Stimulated activated CD4-positive, alpha-beta T cell treated with anti-CD3 and anti-CD28 coated beads, Interleukin-4, amount 100 ng/mL, for 48 hours (primary cell): ENCODE results near the gene UVRAG.
"Not testable (repeated sequence)": the region's sequence is repeated elsewhere in the genome, so short reads cannot be mapped to it uniquely, and the experiment has no call there.

ENCODE experiments used
- DNase-seq, 2 donors: peaks; one replicate each; pipeline ENCODE4 v3.0.0-alpha.2; 2020; ENCODE audit warnings: low read depth in 2 of 2

The UVRAG gene

GRCh38 chr11:75845324-75845723 is 30.3 kb downstream of the UVRAG start:
- DNase-seq = no peak

DNA sequence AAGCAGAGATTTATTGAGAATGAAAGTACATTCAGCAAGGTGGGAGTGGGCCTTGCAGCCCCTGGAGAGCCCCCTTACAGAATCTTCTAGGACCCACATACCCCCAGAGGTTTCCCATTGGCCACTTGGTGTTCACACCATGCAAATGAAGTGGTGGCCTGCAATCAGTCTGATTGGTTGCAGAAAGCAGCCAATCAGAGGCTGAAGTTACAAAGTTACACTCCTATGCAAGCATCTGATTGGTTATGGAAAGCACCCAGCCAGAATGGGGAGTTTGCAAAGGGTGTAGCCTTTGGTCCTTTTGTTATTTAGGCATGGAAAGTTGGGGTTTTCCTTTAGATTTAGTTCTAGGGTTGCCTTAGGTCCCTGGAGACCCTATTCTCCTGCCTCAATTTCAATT is 34.9 kb downstream of the UVRAG start:
- DNase-seq = no peak

DNA sequence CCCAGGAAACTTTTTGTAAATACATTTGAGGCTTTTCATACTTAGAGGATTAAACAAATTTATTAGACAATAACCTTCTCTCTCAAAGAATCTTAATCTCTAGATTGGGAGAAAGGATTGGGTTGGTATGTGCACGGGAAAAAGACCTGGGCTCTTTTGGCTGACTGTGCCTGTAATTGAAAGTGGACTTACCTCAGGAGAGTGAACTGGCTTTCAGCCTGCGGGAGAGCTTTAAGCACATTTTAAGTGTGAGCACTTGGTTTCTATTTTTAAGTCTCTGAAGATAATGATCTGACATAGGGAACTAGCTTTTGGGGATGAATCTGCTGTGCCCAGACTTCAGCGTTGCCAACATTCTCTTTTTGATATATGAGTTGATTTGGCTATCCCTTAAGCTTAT is 35.8 kb downstream of the UVRAG start:
- no peak for DNase-seq

DNA sequence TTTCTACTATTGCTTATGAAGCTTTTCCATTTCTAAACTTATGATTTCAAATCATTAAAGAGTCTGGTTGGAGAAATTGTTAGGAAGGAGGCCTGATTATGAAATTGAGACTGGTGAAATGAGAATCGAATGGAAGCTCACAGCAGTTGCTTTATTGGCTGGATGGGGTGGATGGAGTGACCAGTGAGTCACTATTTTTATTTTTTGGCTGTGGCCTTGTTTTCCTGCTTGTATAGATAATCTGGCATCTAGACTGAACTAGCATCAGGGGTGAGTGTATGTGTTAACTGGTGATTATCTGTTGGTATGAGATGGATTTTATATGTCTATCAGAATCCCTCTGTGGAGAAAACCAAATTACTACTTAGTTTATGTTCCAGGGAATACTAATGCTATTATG is 36.2 kb downstream of the UVRAG start:
- no peak for DNase-seq

- DNase-seq = no peak
These were observed 37.5 kb downstream of the UVRAG start for GRCh38 chr11:75852406-75853017.

DNA sequence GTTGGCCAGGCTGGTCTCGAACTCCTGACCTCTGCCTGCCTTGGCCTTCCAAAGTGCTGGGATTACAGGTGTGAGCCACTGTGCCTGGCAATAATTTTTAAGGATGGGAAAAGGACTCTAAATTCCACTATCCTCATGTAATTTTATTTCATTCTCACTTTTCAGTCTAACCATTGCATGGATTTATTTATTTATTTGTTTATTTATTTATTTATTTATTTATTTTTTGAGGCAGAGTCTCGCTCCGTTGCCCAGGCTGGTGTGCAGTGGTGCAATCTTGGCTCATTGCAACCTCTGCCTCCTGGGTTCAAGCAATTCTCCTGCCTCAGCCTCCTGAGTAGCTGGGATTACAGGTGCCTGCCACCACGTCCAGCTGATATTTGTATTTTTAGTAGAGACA is 38.6 kb downstream of the UVRAG start:
- DNase-seq = not testable (repeated sequence)

GRCh38 chr11:75853971-75854370 is 39.0 kb downstream of the UVRAG start:
- no peak for DNase-seq

GRCh38 chr11:75855206-75855605 is 40.2 kb downstream of the UVRAG start:
- no peak for DNase-seq

- no peak for DNase-seq
These were observed 41.9 kb downstream of the UVRAG start for GRCh38 chr11:75856912-75857311.

- no peak for DNase-seq
These were observed 43.0 kb downstream of the UVRAG start for GRCh38 chr11:75858042-75858441.

DNA sequence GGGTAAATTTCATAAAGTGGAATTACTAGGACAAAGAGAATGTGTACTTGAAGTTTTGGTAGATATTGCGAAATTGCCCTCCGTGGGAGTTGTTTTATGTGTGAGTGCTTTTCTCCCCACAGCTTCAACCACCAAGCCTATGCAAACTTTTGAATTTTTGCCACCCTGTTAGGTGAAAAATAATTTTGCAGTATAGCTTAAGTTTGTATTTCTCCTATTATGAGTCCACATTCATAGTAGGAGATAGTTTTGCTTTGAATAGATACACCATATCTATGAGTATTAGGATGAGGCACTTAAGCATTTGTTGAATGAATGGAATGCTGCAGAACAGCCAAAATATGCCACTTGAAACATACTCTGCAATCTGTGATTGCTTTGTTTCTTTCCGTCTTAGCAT is 43.6 kb downstream of the UVRAG start:
- DNase-seq = no peak

- DNase-seq = no peak
These were observed 44.6 kb downstream of the UVRAG start for GRCh38 chr11:75859614-75860013.

- DNase-seq = no peak
These were observed 47.4 kb downstream of the UVRAG start for GRCh38 chr11:75862437-75862836.

- peak; percentile 16 to 24 for DNase-seq
These were observed 52.9 kb downstream of the UVRAG start for GRCh38 chr11:75867778-75868374.

- DNase-seq = no peak
These were observed 54.0 kb downstream of the UVRAG start for GRCh38 chr11:75868990-75869389.

- no peak for DNase-seq
These were observed 54.8 kb downstream of the UVRAG start for GRCh38 chr11:75869661-75870455.

DNA sequence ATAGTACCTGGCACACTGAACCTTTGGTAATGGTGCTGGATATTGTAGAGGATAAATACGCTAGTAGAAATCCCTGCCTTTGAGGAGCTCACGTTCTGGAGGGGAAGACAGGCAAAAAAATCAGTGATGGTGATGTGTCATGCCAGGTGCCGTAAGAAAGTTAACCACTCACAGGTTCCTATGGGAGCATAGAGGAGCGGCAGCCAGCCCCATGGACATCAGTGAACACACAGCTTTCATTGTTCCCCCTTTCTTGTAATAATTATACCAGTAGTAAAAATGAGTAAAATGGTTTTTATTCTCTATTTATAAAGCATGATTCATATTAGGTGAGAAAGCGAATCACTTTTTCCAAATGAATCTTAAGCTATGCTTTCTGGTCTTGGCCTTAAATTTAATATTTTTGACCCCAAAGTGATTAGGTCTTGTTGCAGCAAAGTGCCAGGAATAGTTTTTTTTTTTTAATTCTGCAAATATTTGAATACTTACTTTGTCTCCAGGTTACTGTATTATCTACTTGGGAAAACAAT is 57.9 kb downstream of the UVRAG start:
- no peak for DNase-seq

GRCh38 chr11:75873417-75874221 is 58.6 kb downstream of the UVRAG start:
- DNase-seq = no peak

- DNase-seq = no peak
These were observed 59.8 kb downstream of the UVRAG start for GRCh38 chr11:75874684-75875341.

DNA sequence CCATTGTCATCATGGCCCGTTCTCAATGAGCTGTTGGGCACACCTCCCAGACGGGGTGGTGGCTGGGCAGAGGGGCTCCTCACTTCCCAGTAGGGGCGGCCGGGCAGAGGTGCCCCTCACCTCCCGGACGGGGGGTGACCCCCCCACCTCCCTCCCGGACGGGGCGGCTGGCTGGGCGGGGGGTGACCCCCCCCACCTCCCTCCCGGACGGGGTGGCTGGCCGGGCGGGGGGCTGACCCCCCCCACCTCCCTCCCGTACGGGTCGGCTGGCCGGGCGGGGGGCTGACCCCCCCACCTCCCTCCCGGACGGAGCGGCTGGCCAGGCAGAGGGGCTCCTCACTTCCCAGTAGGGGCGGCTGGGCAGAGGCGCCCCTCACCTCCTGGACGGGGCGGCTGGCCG is 62.3 kb downstream of the UVRAG start:
- DNase-seq = not testable (repeated sequence)

DNA sequence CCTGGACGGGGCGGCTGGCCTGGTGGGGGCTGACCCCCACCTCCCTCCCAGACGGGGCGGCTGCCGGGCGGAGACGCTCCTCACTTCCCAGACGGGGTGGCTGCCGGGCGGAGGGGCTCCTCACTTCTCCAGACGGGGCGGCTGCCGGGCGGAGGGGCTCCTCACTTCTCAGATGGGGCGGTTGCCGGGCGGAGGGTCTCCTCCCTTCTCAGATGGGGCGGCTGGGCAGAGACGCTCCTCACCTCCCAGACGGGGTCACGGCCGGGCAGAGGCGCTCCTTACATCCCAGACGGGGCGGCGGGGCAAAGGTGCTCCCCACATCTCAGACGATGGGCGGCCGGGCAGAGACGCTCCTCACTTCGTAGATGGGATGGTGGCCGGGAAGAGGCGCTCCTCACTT is 62.9 kb downstream of the UVRAG start:
- not testable (repeated sequence) for DNase-seq
